NCI-H2227 treated with DMSO at 0.1 percent for 48 hours (cell line): ENCODE results near the gene THEM5.

Source experiments
- DNase-seq: peaks from one replicate; lab custom pipeline; 2025; lab: John Stamatoyannopoulos, UW

THEM5 gene

GRCh38 chr1:151800830-151801229 lies 52.7 kb downstream of the THEM5 start:
- no peak for DNase-seq

DNA sequence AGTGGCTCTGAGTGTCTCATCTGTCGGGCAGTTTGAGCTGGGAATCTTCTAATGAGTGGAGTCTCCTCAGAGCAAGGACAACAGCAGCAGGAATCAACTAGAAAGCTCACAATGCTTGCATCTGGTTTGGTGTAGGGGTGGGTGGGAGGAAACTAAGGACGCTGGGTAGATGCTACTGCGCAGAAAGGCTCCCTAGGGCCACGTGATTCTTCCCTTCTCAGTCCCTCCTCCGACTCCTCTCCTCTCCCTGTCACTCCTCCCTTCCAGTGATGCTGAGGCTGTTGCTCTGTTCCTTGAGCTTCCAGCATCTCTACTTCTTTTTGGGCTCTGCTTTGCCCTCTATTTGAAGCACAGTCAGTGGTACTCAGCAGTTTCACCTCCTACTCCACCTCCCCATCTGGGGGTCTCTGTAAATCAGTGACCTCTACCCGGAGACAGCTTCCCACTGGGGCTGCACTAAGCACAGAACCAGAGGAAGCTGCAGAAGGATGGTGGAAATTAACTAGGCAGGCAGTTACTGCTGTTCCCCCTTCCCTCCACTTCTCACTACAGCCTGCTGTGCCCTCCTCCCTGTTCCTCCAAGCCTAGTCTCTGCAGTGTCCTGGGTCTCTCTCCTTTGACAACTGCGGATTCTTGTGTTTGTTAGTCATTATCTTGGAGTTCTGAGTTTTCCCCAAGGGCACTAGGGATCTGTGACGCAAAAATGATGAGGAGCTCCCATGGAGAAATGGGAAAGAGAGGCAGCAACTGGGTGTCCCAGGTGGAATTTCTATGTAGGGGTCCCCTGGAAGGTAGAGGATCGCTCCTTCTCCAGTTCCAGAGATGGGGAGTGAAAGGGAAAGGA lies 54.1 kb downstream of the THEM5 start:
- DNase-seq, result peak; percentile 84

- DNase-seq, result no peak
These were observed 54.9 kb downstream of the THEM5 start for GRCh38 chr1:151798571-151798970.
